Liver (tissue), 2 donors: Measurements from ENCODE around the gene SBK1.

Source experiments
- CTCF ChIP-seq: fragments of 150-350 bp; IDR thresholded peaks from 2 replicates; pipeline ENCODE4 v1.5.1; 2017; ENCODE audit warnings: improper control_type of control experiment, low read depth, low read length; ENCODE audit not compliant: missing input control
- ZBTB33 ChIP-seq: IDR thresholded peaks from 2 replicates; pipeline ENCODE4 v1.6.1; 2016; ENCODE audit warnings: antibody characterized with exemption
- donor health status: healthy.

GRCh38 chr16:28285649-28286048 is 6.7 kb upstream of the SBK1 start:
- TF ChIP-seq CTCF (no peak), ZBTB33 (no peak)
